ENCODE results near the gene OPA3.

- TF ChIP-seq CTCF (IDR thresholded peaks at IDR 0.05) = no peak
- TF ChIP-seq POLR2A (IDR thresholded peaks at IDR 0.05) = no peak
Observed at GRCh38 chr19:45488708-45489107, 95.9 kb downstream of the OPA3 start.
